Endothelial cell (in vitro differentiated cells): ENCODE measurements around the gene EPS8. TPM values are rescaled to one million over a fixed set of nuclear protein-coding genes. Genes with fewer than 3 reads are reported as not detected.

Experiments used
- DNase-seq: peaks from one replicate; pipeline ENCODE4 v3.0.0; 2021; ENCODE audit warnings: low spot score
- H3K27ac Mint-ChIP-seq: one replicate; pipeline ENCODE4 v1.8.0; 2021; ENCODE audit warnings: mixed read lengths, inconsistent platforms; ENCODE audit not compliant: unreplicated experiment
- H3K27me3 Mint-ChIP-seq: one replicate; pipeline ENCODE4 v1.8.0; 2021; ENCODE audit warnings: mild to moderate bottlenecking, moderate library complexity, mixed read lengths, inconsistent platforms; ENCODE audit not compliant: unreplicated experiment
- H3K36me3 Mint-ChIP-seq: one replicate; pipeline ENCODE4 v1.8.0; 2021; ENCODE audit warnings: mild to moderate bottlenecking, low read depth, mixed read lengths, inconsistent platforms; ENCODE audit not compliant: unreplicated experiment
- H3K4me1 Mint-ChIP-seq: one replicate; pipeline ENCODE4 v1.8.0; 2021; ENCODE audit warnings: mild to moderate bottlenecking, mixed read lengths, inconsistent platforms; ENCODE audit not compliant: unreplicated experiment
- H3K4me3 Mint-ChIP-seq: one replicate; pipeline ENCODE4 v1.8.0; 2021; ENCODE audit warnings: mild to moderate bottlenecking, mixed read lengths, inconsistent platforms; ENCODE audit not compliant: unreplicated experiment
- H3K9me3 Mint-ChIP-seq: one replicate; pipeline ENCODE4 v1.8.0; 2021; ENCODE audit warnings: mixed read lengths, inconsistent platforms; ENCODE audit not compliant: unreplicated experiment
- total RNA-seq: library from RNA; stranded (reverse); fragmentation: NEBNext Ultra II Directional; extraction: Animal tissue kit (Norgen Biotek cat#: 25700); gene quantifications from one replicate; pipeline ENCODE4 v1.2.1, GENCODE V29; 2021; ENCODE audit not compliant: unreplicated experiment
- TF ChIP-seq, protein P1 (sequence below): fragments of 200-600 bp; sonication (generic); IDR thresholded peaks from one replicate; pipeline ENCODE4 v1.5.0; 2021; ENCODE audit warnings: antibody characterized with exemption; ENCODE audit not compliant: unreplicated experiment

EPS8 gene
- total RNA-seq, 1 donor from 2014 or later = 2.7 TPM

DNA sequence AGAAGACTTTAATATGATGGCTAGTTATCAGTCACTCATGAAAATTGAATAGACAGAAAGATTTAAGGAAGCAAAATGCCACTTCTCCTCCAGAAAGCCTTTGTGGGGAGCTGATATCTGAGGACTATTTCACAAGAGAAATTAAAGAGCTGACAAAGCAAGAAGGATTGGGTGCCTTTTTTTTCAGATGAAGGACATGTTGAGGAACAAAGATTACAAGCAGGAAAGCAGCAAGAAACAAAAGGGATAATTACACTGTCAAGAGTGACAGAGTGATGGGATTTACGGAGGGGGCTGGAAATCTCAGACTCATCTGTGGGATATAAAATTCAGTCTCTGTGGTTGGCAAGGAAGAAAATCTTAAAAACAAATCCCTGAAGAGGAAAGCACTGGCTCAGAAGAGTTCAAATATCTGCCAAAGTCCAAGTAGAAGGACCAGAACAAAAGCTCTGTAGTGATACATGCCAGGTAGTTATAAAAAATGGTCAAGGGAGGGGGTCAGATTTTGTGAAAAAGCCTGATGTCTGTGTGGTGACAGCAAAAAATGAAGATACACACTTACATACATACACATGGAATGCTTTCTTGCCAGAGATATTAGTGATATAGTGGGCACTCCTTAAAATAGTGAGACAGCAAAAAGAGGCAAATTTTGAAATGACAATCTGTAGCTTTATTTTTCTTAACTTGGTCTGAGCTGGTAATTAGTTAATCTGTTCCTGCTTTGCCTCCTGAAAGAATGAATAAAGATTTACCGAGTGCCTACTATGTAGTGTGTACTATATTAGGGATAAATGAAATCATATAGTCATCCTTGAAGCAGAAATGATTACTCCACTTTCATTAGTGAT is 62.9 kb downstream of the EPS8 start:
- Mint-ChIP-seq H3K27me3 (no peaks in the 10 kb centered on the region), H3K36me3 (no peaks in the 10 kb centered on the region), H3K27ac (no peak overlapping the region), H3K4me3 (no peak overlapping the region), H3K9me3 (no peaks in the 10 kb centered on the region), H3K4me1 (no peaks in the 10 kb centered on the region)
- TF ChIP-seq, protein P1, sequence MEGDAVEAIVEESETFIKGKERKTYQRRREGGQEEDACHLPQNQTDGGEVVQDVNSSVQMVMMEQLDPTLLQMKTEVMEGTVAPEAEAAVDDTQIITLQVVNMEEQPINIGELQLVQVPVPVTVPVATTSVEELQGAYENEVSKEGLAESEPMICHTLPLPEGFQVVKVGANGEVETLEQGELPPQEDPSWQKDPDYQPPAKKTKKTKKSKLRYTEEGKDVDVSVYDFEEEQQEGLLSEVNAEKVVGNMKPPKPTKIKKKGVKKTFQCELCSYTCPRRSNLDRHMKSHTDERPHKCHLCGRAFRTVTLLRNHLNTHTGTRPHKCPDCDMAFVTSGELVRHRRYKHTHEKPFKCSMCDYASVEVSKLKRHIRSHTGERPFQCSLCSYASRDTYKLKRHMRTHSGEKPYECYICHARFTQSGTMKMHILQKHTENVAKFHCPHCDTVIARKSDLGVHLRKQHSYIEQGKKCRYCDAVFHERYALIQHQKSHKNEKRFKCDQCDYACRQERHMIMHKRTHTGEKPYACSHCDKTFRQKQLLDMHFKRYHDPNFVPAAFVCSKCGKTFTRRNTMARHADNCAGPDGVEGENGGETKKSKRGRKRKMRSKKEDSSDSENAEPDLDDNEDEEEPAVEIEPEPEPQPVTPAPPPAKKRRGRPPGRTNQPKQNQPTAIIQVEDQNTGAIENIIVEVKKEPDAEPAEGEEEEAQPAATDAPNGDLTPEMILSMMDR = no peak
- no peak for DNase-seq

DNA sequence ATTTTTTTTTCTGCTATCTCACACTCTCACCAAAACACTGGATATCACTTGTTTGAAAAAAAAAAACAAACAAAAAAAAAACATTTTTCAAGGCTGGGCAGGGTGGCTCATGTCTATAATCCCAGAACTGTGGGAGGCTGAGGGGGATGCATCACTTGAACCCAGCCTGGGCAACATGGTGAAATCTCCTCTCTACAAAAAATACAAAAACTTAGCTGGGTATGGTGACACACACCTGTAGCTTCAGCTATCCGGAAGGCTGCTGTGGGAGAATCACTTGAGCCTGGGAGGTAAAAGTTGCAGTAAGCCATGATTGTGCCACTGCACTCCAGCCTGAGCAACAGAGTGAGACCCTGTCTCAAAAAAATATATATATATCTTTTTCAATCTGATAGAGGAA is 66.2 kb downstream of the EPS8 start:
- Mint-ChIP-seq H3K4me3 (no peak overlapping the region), H3K27me3 (no peaks in the 10 kb centered on the region), H3K9me3 (no peaks in the 10 kb centered on the region), H3K4me1 (peaks cover 12% of the 10 kb centered on the region), H3K27ac (no peak overlapping the region), H3K36me3 (no peaks in the 10 kb centered on the region)
- TF ChIP-seq, protein P1 = no peak
- DNase-seq = no peak

DNA sequence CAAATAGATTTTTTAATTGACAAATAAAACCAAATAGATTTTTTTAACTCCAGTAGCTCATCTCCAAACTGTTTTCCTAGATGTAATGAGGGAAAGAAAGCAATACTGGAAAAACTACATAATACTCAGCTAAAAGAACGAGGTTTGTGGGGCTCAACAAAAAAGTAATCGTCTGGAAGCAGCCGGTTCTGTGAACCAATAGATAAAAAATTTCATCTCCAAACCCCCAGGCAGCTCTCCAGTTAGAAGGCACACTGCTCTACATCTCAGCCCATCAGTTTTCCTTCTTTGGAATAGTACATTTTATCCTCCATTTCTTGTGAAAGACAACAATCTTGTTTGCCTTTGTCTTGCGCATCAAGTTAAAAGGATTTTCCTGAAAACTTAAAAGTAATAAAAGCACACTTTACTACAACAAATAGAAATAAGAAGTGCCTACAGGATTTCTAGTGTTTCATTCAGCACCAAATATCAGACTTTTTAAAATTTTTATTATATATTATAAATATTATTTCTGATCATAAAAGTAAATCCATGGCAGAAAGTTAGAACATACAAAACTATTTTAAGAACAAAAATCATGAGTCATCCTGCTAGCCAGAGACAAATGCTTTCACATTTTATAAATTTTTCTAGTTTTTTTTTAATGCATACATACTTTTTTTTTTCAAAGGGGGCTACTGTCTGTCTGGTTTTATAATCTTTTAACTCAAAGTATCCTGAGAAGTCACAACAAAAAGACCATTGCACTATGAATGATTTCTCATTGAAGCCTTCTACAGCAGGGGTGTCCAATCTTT is 67.7 kb downstream of the EPS8 start:
- Mint-ChIP-seq H3K27ac (no peak overlapping the region), H3K4me1 (peaks cover 13% of the 10 kb centered on the region), H3K9me3 (no peaks in the 10 kb centered on the region), H3K36me3 (no peaks in the 10 kb centered on the region), H3K4me3 (no peak overlapping the region), H3K27me3 (no peaks in the 10 kb centered on the region)
- TF ChIP-seq, protein P1 = no peak
- no peak for DNase-seq

- H3K27ac Mint-ChIP-seq = no peak overlapping the region
These were observed 68.9 kb downstream of the EPS8 start for GRCh38 chr12:15720295-15720694.

More at GRCh38 chr12:15720295-15720694, 68.9 kb downstream of the EPS8 start:
- Mint-ChIP-seq H3K4me1 (peaks cover 13% of the 10 kb centered on the region), H3K36me3 (no peaks in the 10 kb centered on the region), H3K9me3 (no peaks in the 10 kb centered on the region), H3K4me3 (no peak overlapping the region), H3K27me3 (no peaks in the 10 kb centered on the region)
- TF ChIP-seq, protein P1 = no peak
- no peak for DNase-seq
